ENCODE results near the gene RPTOR. TPM values are rescaled to one million over a fixed set of nuclear protein-coding genes. Genes with fewer than 3 reads are reported as not detected.

Gene RPTOR
- total RNA-seq, 1 donor from 2014 or later, result 53.7 TPM

GRCh38 chr17:80881306-80881705 is 336.7 kb downstream of the RPTOR start:
- Mint-ChIP-seq H3K36me3 (peaks cover 30% of the 10 kb centered on the region), H3K9me3 (no peaks in the 10 kb centered on the region), H3K4me3 (no peak overlapping the region), H3K27ac (no peak overlapping the region), H3K27me3 (ENCODE audit: low read depth) (no peaks in the 10 kb centered on the region), H3K4me1 (no peaks in the 10 kb centered on the region)
- TF ChIP-seq CTCF (IDR thresholded peaks at IDR 0.05; ENCODE audit: unreplicated experiment), result no peak
- DNase-seq (ENCODE audit: low spot score in 2 of 2, unreplicated experiment in 2 of 2), result no peak

- Mint-ChIP-seq H3K4me3 (no peak overlapping the region), H3K27ac (no peak overlapping the region), H3K27me3 (ENCODE audit: low read depth) (no peaks in the 10 kb centered on the region), H3K4me1 (no peaks in the 10 kb centered on the region), H3K36me3 (peaks cover 25% of the 10 kb centered on the region), H3K9me3 (no peaks in the 10 kb centered on the region)
- no peak for TF ChIP-seq CTCF (IDR thresholded peaks at IDR 0.05; ENCODE audit: unreplicated experiment)
- no peak for DNase-seq (ENCODE audit: low spot score in 2 of 2, unreplicated experiment in 2 of 2)
Observed at GRCh38 chr17:80882323-80882722, 337.7 kb downstream of the RPTOR start.

DNA sequence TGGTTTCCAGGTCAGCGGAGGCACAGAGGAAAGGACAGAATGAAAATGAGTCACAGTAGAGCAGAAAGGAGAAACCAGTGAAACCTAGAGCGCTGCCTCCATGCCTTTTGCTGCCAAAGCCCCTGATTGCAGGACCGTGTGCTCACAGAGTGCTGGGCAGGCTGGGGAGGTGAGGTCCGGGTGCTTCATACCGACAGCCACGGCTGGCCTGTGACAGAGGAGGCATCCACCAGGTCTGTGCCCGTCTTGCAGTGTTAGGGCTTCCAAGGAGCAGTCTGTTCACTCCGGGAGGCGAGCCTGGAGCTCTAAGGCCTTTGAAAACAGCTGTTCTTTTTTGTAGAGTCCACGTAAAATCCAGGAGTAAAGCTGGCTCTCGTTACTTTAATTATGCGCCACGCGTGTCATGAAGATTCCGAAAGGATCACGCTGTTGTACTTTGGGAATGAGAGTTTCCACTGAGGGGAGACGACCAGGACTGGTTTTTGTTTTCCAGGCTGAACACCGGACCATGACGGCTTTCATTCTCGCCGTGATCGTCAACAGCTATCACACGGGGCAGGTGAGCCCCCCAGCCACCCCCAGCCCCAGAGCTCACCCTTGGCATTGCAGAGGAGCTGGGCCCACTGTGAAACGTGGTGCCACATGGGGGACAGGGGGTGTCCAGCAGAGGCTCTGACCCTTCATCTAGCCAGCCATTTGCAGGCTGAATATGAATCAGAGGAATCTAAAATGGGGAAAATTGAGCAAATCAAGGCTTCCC is 338.5 kb downstream of the RPTOR start:
- no peaks in the 10 kb centered on the region for H3K4me1 Mint-ChIP-seq
- H3K27me3 Mint-ChIP-seq (ENCODE audit: low read depth), result no peaks in the 10 kb centered on the region
- H3K27ac Mint-ChIP-seq, result no peak overlapping the region
- peaks cover 23% of the 10 kb centered on the region for H3K36me3 Mint-ChIP-seq
- TF ChIP-seq CTCF (IDR thresholded peaks at IDR 0.05; ENCODE audit: unreplicated experiment), result no peak
- no peak for DNase-seq (ENCODE audit: low spot score in 2 of 2, unreplicated experiment in 2 of 2)
- H3K9me3 Mint-ChIP-seq, result no peaks in the 10 kb centered on the region
- no peak overlapping the region for H3K4me3 Mint-ChIP-seq

DNA sequence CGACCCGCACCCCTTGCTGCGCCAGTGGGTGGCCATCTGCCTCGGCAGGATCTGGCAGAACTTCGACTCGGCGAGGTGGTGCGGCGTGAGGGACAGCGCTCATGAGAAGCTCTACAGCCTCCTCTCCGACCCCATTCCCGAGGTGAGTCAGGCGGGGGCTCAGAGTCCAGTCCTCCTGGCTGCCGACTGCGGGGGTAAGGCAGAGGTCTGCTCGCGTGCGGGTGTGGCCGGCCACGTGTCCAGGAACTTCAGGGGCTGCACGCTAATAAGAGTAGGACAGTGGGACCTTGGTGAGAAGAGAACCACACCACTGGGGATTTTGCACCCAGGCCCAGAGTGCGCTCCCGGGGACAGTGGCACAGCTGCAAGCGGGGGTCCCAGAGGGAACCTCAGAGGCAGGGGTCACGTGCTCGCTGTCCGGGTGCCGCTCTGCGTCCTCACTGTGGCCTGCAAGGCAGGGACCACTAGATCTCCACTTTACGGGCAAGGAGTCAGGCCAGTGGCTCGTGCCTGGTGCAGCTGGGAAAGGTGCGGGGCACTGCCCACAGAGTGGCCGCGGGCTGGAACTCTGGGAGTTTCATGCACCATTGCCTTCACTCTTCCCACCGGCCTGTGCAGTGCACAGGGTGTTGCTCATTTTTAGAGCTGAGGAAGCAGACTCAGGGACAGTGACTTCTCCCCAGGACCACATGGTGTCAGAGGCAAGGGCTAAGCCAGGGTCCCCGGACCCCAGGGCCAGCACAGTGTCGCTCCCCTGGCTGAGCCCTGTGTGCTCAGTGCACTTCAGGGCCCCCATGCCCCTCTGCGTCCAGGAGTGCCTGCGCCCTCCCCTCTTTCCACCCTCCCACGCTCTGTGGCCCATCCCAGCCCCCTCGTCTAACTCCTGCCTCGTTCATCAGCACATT is 339.4 kb downstream of the RPTOR start:
- H3K9me3 Mint-ChIP-seq, result no peaks in the 10 kb centered on the region
- no peaks in the 10 kb centered on the region for H3K27me3 Mint-ChIP-seq (ENCODE audit: low read depth)
- no peak for DNase-seq (ENCODE audit: low spot score in 2 of 2, unreplicated experiment in 2 of 2)
- no peak overlapping the region for H3K4me3 Mint-ChIP-seq
- H3K27ac Mint-ChIP-seq, result no peak overlapping the region
- peaks cover 25% of the 10 kb centered on the region for H3K36me3 Mint-ChIP-seq
- TF ChIP-seq CTCF (IDR thresholded peaks at IDR 0.05; ENCODE audit: unreplicated experiment), result no peak
- no peaks in the 10 kb centered on the region for H3K4me1 Mint-ChIP-seq

GRCh38 chr17:80884811-80885210 is 340.2 kb downstream of the RPTOR start:
- H3K36me3 Mint-ChIP-seq, result peaks cover 27% of the 10 kb centered on the region
- TF ChIP-seq CTCF (IDR thresholded peaks at IDR 0.05; ENCODE audit: unreplicated experiment), result no peak
- H3K9me3 Mint-ChIP-seq, result no peaks in the 10 kb centered on the region
- DNase-seq (ENCODE audit: low spot score in 2 of 2, unreplicated experiment in 2 of 2), result no peak
- H3K27ac Mint-ChIP-seq, result no peak overlapping the region
- H3K4me3 Mint-ChIP-seq, result no peak overlapping the region
- no peaks in the 10 kb centered on the region for H3K4me1 Mint-ChIP-seq
- H3K27me3 Mint-ChIP-seq (ENCODE audit: low read depth), result no peaks in the 10 kb centered on the region

Data from mesothelial cell of epicardium (in vitro differentiated cells).